HG03175 (cell line): Measurements from ENCODE around the gene LBHD1.
"Not testable (repeated sequence)": the region's sequence is repeated elsewhere in the genome, so short reads cannot be mapped to it uniquely, and the experiment has no call there.

Source experiments
- ATAC-seq: cut with Tn5 transposase; IDR thresholded peaks from one replicate; pipeline ENCODE4 v1.9.1; 2021; ENCODE audit warnings: mild to moderate bottlenecking, moderate library complexity; ENCODE audit not compliant: unreplicated experiment

LBHD1 gene

GRCh38 chr11:62671608-62672389 lies at the start of gene LBHD1, which contains the start of gene UQCC3:
TSS of gene LBHD1 (minus strand) at chr11:62672267. CDS start at chr11:62670031, 2,236 bp downstream.
TSS of gene UQCC3 (plus strand) at chr11:62671673. CDS start at chr11:62671746, 73 bp downstream.
- peak; percentile 72 for ATAC-seq

DNA sequence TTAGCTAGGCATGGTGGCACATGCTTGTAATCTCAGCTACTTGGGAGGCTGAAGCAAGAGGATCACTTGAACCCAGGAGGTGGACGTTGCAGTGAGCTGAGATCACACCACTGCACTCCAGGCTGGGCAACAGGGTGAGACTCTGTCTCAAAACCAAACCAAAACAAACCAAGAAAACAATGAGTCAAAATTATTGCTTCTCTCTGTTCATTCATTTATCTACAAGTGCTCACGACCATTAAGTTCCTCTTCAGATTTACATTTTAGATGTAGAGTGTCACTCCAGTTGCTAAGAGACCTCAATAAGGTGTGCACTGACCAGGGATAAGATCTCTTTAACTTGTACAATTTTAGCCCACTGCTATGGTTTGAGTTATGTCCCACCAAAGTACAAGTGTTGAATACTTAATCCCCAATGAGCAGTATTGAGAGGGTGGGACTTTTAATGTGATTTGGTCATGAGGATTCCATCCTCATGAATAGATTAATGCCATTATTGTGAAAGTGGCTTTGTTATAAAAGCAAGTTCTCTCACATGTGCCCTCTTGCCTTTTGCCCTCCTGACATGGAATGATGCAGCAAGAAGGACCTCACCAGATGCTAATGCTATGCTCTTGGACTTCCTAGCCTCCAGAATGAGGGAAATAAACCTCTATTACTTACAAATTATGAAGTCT lies 47.4 kb upstream of the LBHD1 start:
- no peak for ATAC-seq

DNA sequence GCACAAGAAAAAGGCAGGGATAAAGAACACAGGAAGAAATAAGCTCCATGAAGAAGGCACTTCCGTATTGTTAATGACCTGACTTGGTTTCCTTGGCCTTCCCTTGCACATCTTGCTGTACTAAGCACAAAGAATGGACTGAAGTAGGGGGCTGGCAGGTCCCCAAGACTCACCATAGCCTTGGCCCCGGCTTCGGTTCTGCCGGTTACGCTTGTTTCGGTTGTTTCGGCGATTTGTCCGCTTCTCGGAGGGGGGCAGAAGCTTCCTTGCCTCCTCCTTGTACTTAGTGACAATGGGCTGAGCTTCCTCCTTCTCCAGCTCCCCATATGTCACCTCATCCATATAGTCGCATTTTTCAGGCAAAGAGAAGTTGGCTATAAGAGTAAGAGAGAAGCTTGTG lies 44.7 kb upstream of the LBHD1 start:
- no peak for ATAC-seq

- no peak for ATAC-seq
Observed at GRCh38 chr11:62716206-62716605, 44.1 kb upstream of the LBHD1 start.

DNA sequence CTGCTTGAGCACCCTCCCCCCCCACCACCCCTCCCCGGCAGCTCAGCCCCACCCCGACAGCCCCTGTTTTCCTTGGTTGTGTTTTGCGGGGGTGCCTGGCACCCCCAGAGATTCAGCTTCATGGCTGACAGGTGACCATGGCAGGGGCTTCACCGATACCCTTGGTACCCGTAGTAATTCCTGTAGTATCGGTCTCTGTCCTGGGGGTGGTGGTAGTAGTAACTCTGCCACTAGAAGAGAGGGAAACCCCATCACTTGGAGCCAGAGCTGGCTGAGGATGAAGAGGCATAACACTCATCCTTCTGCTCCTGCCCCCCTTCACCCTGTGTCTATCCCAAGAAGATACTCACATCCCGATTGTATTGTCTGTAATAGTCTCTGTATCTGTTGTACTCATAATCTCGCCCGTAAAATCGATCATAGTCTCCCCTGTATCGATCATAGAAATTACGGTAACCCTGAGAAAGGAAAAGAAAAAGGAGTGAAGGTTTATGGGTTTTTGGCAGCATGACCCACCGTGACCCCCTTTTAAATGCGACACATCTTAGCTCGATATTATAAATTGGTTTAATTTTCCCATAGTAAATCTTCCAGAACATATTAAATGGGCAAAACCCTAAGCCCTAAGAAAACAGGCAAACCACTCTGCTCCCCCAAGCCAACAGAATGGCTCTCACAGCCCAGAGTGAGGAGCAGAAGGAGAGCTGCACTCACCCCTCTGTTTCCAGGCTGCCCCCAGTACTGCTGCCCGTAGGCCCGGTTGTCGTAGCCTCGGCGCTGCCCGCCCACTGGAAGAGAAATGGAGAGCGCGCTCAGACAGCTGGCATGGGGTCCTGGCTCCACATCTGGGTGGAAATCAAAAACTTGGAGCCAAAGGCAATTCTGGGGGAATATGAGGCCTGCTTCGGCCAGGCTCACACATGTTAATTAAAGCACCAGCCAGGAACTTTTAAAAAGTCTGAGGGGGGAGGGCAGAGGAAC lies 43.4 kb upstream of the LBHD1 start:
- ATAC-seq, result no peak

DNA sequence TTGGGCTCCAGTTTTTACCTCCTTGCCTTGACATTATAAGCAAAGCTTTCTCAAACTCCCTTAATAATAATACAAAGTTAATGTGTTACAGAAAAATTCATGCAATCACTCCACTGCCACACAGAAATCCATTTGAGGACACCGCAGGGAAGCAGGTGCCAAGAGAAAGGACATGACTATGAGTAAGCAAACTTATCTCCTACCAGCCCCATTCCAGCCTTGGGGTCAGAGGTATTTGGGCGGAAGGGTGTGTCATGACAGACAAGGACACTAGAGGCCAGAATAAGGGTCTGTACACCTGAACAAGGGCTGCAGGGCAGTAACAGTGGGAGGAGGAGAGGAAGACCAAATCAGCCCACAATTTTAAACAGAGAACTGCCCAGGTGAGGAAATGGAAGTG lies 41.3 kb upstream of the LBHD1 start:
- ATAC-seq, result no peak

- no peak for ATAC-seq
Observed at GRCh38 chr11:62712861-62713260, 40.8 kb upstream of the LBHD1 start.

GRCh38 chr11:62712276-62712812 lies 40.3 kb upstream of the LBHD1 start:
- no peak for ATAC-seq

GRCh38 chr11:62710001-62710345 lies 37.9 kb upstream of the LBHD1 start:
- no peak for ATAC-seq

DNA sequence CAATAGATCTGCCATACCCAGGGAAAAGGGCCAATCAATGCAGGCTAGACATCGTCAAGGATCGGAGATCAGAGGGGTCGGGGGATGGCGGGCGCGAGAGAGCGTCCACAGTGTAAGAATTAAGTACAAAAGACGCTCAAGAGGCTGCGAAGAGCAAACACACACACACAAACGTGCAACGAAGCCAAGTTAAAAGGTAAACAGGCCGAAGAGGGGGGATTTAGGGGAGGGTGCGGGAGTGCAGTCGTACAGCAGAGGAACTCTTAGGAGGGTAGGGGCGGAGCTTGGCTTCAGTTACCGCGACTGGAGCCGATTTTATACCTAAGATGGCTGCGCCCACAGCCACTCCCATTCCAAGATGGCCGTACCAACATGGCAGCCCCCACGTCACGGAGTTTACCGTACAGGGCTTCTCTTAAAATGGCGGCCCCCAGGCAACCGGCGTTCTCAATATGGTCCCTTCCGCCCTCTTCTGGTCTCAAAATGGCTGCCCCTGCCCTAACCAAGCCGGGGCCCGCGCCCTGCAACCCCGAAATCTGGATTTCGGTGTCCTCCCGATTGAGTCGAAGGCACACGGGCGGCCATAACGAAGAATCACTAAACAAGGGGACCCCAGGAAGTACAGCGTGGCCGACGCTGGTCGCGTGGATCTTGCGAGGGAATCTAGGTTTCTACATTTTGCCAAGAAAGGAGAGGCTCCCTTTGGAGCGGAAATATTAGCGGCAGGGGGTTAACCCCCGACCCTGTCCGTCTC lies 37.4 kb upstream of the LBHD1 start:
- peak; percentile 78 for ATAC-seq

- ATAC-seq, result no peak
Observed at GRCh38 chr11:62708793-62709192, 36.7 kb upstream of the LBHD1 start.

GRCh38 chr11:62708392-62708791 lies 36.3 kb upstream of the LBHD1 start:
- ATAC-seq, result no peak

DNA sequence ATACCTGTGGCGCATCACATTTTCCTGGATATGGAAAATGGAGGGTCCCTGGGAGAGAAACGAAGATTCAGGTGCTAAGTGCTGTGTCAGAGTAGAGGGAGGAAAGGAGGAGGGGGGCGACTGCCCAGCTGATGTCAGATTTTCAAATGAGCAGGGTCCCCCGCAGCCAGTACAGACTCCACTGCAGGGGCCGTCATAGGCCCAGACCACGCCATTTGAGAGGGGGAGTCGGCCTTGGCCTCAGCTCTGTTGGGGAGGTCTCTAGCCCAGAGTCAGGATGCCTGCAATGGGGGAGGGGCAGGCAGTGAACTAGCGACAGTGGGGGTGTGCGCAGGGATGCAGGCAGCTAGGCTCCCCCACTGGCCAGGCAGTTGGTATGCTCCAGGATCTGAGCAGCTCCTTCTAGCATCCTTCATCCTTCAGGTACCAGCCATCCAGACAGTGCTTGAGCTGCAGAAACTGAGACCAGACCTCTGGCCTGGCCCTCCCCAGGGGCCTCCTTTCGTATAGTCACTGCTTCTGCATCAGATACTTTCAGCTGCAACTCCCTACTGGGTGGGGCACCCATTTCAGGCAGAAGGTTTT lies 35.3 kb upstream of the LBHD1 start, which contains the start of the genes BSCL2 and GNG3:
Gene BSCL2 (minus strand): TSS at position 148 of the 585 bp plus-strand sequence. CDS start 229 bp downstream, outside the sequence.
Gene GNG3 (plus strand): TSS at position 400 of the 585 bp plus-strand sequence. CDS start 620 bp downstream, outside the sequence.
- no peak for ATAC-seq

- ATAC-seq, result no peak
Observed at GRCh38 chr11:62706850-62707247, 34.8 kb upstream of the LBHD1 start.

DNA sequence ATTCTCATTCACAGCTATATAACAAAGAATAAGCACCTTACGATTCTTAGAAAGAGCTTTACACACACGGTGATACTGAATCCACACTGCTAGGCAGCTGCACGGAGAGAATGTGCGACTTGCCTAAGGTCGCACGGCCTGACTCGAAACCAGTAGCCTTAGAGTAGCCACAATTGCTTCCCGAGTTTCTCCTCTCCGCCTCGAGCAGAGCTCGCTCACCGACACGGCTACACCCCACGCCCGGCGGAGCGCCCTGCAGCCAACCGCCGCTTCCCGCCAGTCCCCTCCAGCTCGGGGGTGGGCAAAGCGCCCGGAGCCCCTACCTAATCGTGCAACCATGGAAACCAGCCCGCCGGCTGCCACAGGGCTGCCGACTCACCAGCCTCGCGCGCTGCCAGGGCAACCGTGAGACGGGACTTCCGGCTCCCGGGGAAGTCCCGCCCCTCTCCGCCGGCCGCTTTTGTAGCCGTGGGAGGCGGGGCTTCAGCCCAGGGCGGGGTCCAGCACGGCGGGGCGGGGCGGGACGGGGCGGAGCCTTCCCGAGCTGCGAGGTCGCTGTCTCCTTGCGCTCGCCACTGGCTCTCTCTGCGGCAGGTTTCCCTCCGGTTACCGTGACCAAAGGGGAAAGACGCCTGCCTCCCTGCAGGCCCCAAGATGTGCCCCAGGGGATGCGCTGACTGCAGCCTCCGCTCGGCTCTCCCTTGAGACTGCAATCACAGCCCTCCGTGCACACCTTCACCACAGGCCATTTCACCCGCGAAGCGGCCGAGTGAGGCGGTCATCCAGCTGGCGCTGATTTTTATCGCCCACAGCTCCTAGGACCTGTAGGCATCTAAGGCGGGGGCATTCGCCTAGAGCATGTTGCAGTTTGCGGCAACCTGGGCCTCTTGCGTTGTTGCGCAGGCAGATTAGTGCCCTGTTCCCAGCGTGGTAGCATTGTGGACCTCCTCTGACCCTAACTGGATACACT lies 34.1 kb upstream of the LBHD1 start:
- peak; percentile 53 for ATAC-seq

GRCh38 chr11:62705413-62705812 lies 33.3 kb upstream of the LBHD1 start:
- ATAC-seq, result no peak

DNA sequence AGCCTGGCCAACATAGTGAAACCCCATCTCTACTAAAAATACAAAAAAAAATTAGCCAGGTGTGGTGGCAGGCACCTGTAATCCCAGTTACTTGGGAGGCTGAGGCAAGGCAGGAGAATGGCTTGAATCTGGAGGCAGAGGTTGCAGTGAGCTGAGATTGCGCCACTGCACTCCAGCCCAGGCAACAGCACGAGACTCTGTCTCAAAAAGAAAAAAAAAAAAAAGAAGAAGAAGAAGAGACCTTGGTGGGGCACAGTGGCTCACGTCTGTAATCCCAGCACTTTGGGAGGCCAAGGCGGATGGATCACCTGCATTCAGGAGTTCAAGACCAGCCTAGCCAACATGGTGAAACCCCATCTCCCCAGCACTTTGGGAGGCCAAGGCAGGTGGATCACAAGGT lies 31.9 kb upstream of the LBHD1 start:
- not testable (repeated sequence) for ATAC-seq

DNA sequence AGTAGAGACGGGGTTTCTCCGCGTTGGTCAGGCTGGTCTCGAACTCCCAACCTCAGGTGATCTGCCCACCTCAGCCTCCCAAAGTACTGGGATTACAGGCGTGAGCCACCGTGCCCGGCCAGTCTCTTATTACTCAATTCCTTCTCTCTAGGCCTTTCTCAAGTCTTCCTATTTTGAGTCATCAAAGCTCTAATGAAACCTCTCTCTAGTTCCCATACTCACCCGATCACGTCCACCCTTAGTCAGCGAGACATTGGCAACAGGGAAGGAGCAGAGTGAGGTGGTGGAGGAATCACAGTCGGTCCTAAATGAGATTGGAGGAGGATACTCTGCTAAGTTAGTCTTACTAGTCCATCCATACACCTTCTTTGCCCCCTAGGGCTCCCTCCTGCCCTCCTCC lies 30.2 kb upstream of the LBHD1 start:
- ATAC-seq, result no peak
